Activated naive CD8-positive, alpha-beta T cell treated with anti-CD3 and anti-CD28 coated beads for 36 hours (primary cell): Measurements from ENCODE around the gene KLRF1. TPM values are rescaled to one million over a fixed set of nuclear protein-coding genes. Genes with fewer than 3 reads are reported as not detected.
A peak's percentile ranks its signal among the peaks of the same experiment; 100 is the strongest.
"Not testable (repeated sequence)": the region's sequence is repeated elsewhere in the genome, so short reads cannot be mapped to it uniquely, and the experiment has no call there.

Experiments
- DNase-seq: peaks from one replicate; pipeline ENCODE4 v3.0.0; 2021
- H3K27ac Mint-ChIP-seq: one replicate; pipeline ENCODE4 v1.8.0; 2022; ENCODE audit warnings: mild to moderate bottlenecking, moderate library complexity, mixed read lengths
- H3K27me3 Mint-ChIP-seq: one replicate; pipeline ENCODE4 v1.8.0; 2022; ENCODE audit warnings: mild to moderate bottlenecking, mixed read lengths
- H3K36me3 Mint-ChIP-seq: one replicate; pipeline ENCODE4 v1.8.0; 2021; ENCODE audit warnings: mild to moderate bottlenecking, mixed read lengths
- H3K4me1 Mint-ChIP-seq: one replicate; pipeline ENCODE4 v1.8.0; 2021; ENCODE audit warnings: mixed read lengths
- H3K4me3 Mint-ChIP-seq: one replicate; pipeline ENCODE4 v1.8.0; 2022; ENCODE audit warnings: mild to moderate bottlenecking, moderate library complexity, mixed read lengths
- H3K9me3 Mint-ChIP-seq: one replicate; pipeline ENCODE4 v1.8.0; 2022; ENCODE audit warnings: mixed read lengths
- total RNA-seq, 2 experiments: library from RNA; stranded (reverse); gene quantifications; one replicate each; pipeline ENCODE4 v1.2.3, GENCODE V29; 2021

KLRF1 gene
- total RNA-seq, 2 experiments from 2014 or later: not detected

GRCh38 chr12:9872742-9873141 is 45.5 kb downstream of the KLRF1 start:
- H3K36me3 Mint-ChIP-seq: no peaks in the 10 kb centered on the region
- peaks cover 1% of the 10 kb centered on the region for H3K9me3 Mint-ChIP-seq
- peaks cover 19% of the 10 kb centered on the region for H3K4me1 Mint-ChIP-seq
- H3K27ac Mint-ChIP-seq: no peak overlapping the region
- no peak for DNase-seq
- no peaks in the 10 kb centered on the region for H3K27me3 Mint-ChIP-seq
- no peak overlapping the region for H3K4me3 Mint-ChIP-seq

- H3K4me1 Mint-ChIP-seq: peaks cover 19% of the 10 kb centered on the region
- not testable (repeated sequence) for H3K27me3 Mint-ChIP-seq, H3K36me3 Mint-ChIP-seq, DNase-seq, H3K27ac Mint-ChIP-seq, H3K9me3 Mint-ChIP-seq, H3K4me3 Mint-ChIP-seq
Observed at GRCh38 chr12:9876120-9876519, 48.8 kb downstream of the KLRF1 start.

GRCh38 chr12:9880532-9881078 is 53.3 kb downstream of the KLRF1 start:
- no peak overlapping the region for H3K27ac Mint-ChIP-seq
- DNase-seq: no peak
- no peaks in the 10 kb centered on the region for H3K36me3 Mint-ChIP-seq
- H3K4me3 Mint-ChIP-seq: no peak overlapping the region
- H3K9me3 Mint-ChIP-seq: no peaks in the 10 kb centered on the region
- peaks cover 12% of the 10 kb centered on the region for H3K4me1 Mint-ChIP-seq
- no peaks in the 10 kb centered on the region for H3K27me3 Mint-ChIP-seq

- Mint-ChIP-seq H3K9me3 (no peaks in the 10 kb centered on the region), H3K36me3 (no peaks in the 10 kb centered on the region), H3K27ac (no peak within 1 kb of the TSS), H3K4me1 (peaks cover 12% of the 10 kb centered on the region), H3K4me3 (no peak within 1 kb of the TSS), H3K27me3 (no peaks in the 10 kb centered on the region)
- no peak for DNase-seq
Observed at GRCh38 chr12:9881246-9881645, 54.0 kb downstream of the KLRF1 start, which contains the start of gene KLRF2. Gene KLRF2 (plus strand): TSS chr12:9881489. CDS start chr12:9881596, 107 bp downstream.

GRCh38 chr12:9881988-9882387 is 54.7 kb downstream of the KLRF1 start:
- Mint-ChIP-seq H3K27me3 (no peaks in the 10 kb centered on the region), H3K4me1 (peaks cover 12% of the 10 kb centered on the region), H3K27ac (no peak overlapping the region), H3K36me3 (no peaks in the 10 kb centered on the region), H3K4me3 (no peak overlapping the region), H3K9me3 (no peaks in the 10 kb centered on the region)
- DNase-seq: no peak

GRCh38 chr12:9883175-9883574 is 55.9 kb downstream of the KLRF1 start:
- no peak for DNase-seq
- Mint-ChIP-seq H3K27ac (no peak overlapping the region), H3K4me3 (no peak overlapping the region), H3K4me1 (peaks cover 12% of the 10 kb centered on the region), H3K9me3 (no peaks in the 10 kb centered on the region), H3K27me3 (no peaks in the 10 kb centered on the region), H3K36me3 (no peaks in the 10 kb centered on the region)

- peaks cover 2% of the 10 kb centered on the region for H3K9me3 Mint-ChIP-seq
- no peak for DNase-seq
- no peak overlapping the region for H3K4me3 Mint-ChIP-seq
- H3K4me1 Mint-ChIP-seq: peaks cover 8% of the 10 kb centered on the region
- no peaks in the 10 kb centered on the region for H3K27me3 Mint-ChIP-seq
- peak overlapping the region; percentile 3 for H3K27ac Mint-ChIP-seq
- H3K36me3 Mint-ChIP-seq: no peaks in the 10 kb centered on the region
Observed at GRCh38 chr12:9888665-9889273, 61.5 kb downstream of the KLRF1 start.

Other genes with a start within 250 kb of the KLRF1 start
- not detected for gene KLRB1, start 219.6 kb upstream of the KLRF1 start, total RNA-seq
- 100 to 1,000 TPM; 270 to 290 TPM for gene CLEC2D, start 157.8 kb upstream of the KLRF1 start, total RNA-seq
- 1 to 10 TPM; 6.4 to 7.0 TPM for gene CLECL1, start 94.4 kb upstream of the KLRF1 start, total RNA-seq
- 100 to 1,000 TPM; 143 to 152 TPM for gene CD69, start 66.6 kb upstream of the KLRF1 start, total RNA-seq
- gene CLEC2B, start 41.9 kb downstream of the KLRF1 start, total RNA-seq: 10 to 100 TPM; 21.1 to 25.6 TPM
- not detected for gene KLRF2, start 54.0 kb downstream of the KLRF1 start, total RNA-seq
- gene CLEC2A, start 104.9 kb downstream of the KLRF1 start, total RNA-seq: not detected
- under 1 TPM; 0.14 TPM for gene CLEC12A, start 143.9 kb downstream of the KLRF1 start, total RNA-seq
- not detected for gene CLEC1B, start 171.6 kb downstream of the KLRF1 start, total RNA-seq
- not detected for gene CLEC12B, start 183.1 kb downstream of the KLRF1 start, total RNA-seq
- gene CLEC9A, start 203.2 kb downstream of the KLRF1 start, total RNA-seq: not detected